ENCODE data around the gene ADAMTS2.
"Not testable (repeated sequence)": the region's sequence is repeated elsewhere in the genome, so short reads cannot be mapped to it uniquely, and the experiment has no call there.

The ADAMTS2 gene

GRCh38 chr5:179324760-179325295 lies 20.4 kb downstream of the ADAMTS2 start:
- no peak for TF ChIP-seq CTCF (IDR thresholded peaks at IDR 0.05; ENCODE audit: insufficient read depth, low read depth, low read length, missing control alignments)
- DNase-seq (ENCODE audit: low read depth): no peak
- H3K4me3 ChIP-seq (ENCODE audit: low read depth, low read length): no peak overlapping the region

DNA sequence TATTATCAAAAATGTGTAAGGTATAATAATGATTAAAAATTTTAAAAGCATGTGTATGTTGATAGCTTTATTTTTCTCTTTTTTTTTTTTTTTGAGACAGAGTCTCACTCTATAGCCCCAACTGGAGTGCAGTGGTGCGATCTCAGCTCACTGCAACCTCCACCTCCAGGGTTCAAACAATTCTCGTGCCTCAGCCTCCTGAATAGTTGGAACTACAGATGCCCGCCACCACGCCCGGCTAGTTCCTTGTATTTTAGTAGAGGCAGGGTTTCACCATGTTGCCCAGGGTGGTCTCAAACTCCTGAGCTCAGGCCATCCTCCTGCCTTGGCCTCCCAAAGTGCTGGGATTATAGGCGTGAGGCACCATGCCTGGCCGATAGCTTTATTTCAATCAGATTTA lies 20.9 kb downstream of the ADAMTS2 start:
- not testable (repeated sequence) for H3K4me3 ChIP-seq (ENCODE audit: low read depth, low read length); DNase-seq (ENCODE audit: low read depth)

DNA sequence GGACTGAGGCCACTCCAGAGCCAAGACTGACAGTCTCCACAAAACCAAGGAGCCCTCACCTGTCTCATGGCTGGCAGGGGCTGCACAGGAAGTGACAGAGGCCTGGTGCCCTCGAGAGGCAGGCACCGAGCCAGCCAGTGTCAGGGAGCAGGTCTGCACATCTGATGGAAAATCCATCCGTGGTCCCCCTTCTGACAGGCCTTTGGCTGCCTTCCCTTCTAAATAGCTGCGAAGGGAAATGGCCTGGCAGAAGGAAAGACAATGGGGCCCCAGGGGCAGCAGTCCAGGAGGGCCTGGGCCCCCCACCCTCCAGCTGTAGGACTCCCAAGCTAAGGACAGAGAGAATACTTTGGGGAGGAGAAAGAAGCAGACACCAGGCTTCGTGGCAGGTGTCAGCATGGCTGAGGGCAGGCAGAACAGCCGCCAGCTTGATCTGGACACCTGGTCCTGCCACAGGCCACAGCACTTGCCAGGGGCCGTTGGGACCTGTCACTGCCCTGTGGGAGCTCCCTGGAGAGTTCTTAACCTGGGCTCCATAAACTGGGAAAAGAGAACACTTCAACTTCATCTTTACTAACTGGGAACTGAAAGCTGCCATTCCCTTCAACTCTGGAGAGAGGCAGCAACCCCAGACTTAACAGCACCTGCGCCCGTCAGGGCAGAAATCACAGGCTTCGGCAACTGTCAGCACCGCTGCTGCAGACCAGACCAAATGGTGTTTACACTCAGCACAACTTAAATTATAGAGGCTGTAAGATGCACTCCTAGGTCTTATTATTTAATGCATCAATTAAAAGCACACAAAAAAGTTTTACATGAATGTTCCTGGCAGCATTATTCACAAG lies 22.0 kb downstream of the ADAMTS2 start:
- no peak overlapping the region for H3K4me3 ChIP-seq (ENCODE audit: low read depth, low read length)
- no peak for TF ChIP-seq CTCF (IDR thresholded peaks at IDR 0.05; ENCODE audit: insufficient read depth, low read depth, low read length, missing control alignments)
- no peak for DNase-seq (ENCODE audit: low read depth)

DNA sequence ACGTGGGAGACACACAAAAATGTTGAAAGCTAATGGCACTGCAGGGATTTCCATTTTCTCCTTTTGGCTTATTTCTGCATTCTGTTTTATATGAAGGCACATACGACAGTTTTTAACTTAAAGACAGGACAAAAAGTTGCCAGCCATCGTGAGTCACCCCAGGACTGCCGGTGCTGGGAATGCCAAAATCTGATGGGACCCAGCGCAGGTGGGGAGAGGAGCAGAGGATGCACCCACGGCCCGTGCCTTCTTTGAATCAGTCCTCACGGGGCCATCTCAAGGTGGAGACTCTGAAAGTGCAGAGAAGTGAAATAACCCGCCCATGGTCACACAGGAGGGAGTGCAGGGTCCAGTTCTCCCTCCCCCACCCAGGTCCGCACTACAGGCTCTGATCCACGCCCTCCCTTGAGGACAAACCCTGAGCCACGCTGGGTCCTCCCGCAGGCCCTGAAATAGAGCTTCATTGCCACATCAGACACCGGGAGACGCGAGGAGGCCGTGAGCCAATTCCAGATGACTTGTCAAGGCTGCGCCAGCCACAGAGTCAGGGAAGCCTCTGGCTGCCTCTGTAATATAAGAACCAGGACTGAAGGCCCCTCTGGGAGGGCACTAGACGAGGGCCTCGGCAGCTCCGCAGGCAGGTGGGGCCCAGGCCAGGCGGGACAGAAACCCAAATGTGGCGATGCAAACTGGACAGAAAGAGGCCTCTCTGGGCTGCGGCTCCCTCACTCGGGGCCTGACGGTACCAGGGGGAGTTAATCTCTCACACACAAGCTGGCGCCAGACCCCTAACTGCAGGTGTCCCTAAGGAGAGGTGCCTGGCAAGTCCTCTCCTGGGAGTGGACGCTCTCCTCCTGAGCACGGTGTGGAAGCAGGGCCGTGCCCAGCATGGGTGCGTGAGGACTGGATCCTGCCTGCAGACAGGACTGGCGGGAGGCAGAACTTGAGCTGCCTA lies 22.9 kb downstream of the ADAMTS2 start:
- no peak overlapping the region for H3K4me3 ChIP-seq (ENCODE audit: low read depth, low read length)
- DNase-seq (ENCODE audit: low read depth): no peak
- no peak for TF ChIP-seq CTCF (IDR thresholded peaks at IDR 0.05; ENCODE audit: insufficient read depth, low read depth, low read length, missing control alignments)

GRCh38 chr5:179321206-179321987 lies 23.9 kb downstream of the ADAMTS2 start:
- no peak for TF ChIP-seq CTCF (IDR thresholded peaks at IDR 0.05; ENCODE audit: insufficient read depth, low read depth, low read length, missing control alignments)
- H3K4me3 ChIP-seq (ENCODE audit: low read depth, low read length): no peak overlapping the region
- no peak for DNase-seq (ENCODE audit: low read depth)

GRCh38 chr5:179319741-179320281 lies 25.4 kb downstream of the ADAMTS2 start:
- H3K4me3 ChIP-seq (ENCODE audit: low read depth, low read length): no peak overlapping the region
- TF ChIP-seq CTCF (IDR thresholded peaks at IDR 0.05; ENCODE audit: insufficient read depth, low read depth, low read length, missing control alignments): no peak
- DNase-seq (ENCODE audit: low read depth): no peak
